HG03095 (cell line): ENCODE data around the gene PPIF.
A peak's percentile ranks its signal among the peaks of the same experiment; 100 is the strongest.

Source experiments
- ATAC-seq: cut with Tn5 transposase; IDR thresholded peaks from one replicate; pipeline ENCODE4 v1.9.1; 2021; ENCODE audit warnings: moderate library complexity; ENCODE audit not compliant: unreplicated experiment

The PPIF gene

GRCh38 chr10:79347226-79347893 is at the start of gene PPIF:
TSS of gene PPIF (plus strand) at chr10:79347469. CDS start at chr10:79347549, 80 bp downstream.
- ATAC-seq, result peak; percentile 79

- ATAC-seq, result no peak
Observed at GRCh38 chr10:79298403-79299244, 48.6 kb upstream of the PPIF start.

- ATAC-seq, result no peak
Observed at GRCh38 chr10:79299397-79300241, 47.6 kb upstream of the PPIF start.

GRCh38 chr10:79300711-79301110 is 46.6 kb upstream of the PPIF start:
- ATAC-seq, result no peak

DNA sequence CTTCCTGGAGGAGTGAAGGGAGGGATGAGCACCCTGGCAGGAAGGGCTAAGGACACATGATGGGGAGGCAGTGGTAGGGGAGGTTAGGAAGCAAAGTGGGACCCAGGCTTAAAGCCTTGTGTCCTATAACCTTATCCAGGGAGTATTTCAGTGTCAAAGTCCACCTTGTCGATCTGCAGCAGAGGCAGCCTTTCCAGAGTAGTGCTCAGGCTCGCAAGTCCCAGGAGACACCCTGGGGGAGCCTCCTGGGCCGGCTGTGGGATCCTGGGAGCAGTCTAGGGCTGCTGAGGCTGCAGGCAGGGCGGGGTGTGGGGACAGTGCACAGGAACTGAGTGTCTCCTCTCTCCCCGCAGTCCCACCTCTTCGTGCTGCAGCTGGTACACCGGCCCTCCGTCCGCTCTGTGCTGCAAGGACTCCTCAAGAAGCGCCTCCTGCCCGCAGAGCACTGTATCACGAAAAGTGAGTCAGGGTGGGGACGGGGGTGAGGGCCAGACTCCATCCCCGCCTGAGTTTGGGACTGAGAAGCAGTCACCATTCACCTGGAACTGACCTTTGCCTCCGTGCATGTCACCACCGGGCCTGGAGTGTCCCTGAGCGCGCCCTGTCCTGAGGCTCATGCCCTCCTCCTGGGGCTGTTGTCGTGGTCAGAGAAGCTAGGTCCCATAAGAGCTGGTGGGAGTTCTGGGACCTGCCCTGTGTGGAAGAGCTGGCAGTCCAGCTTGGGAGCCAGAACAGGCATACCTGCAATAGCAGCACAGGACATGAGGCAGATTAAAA is 45.3 kb upstream of the PPIF start:
- ATAC-seq, result no peak

GRCh38 chr10:79303631-79304478 is 43.4 kb upstream of the PPIF start:
- no peak for ATAC-seq

- no peak for ATAC-seq
Observed at GRCh38 chr10:79304479-79305087, 42.7 kb upstream of the PPIF start.

GRCh38 chr10:79305515-79305914 is 41.8 kb upstream of the PPIF start:
- ATAC-seq, result no peak

- ATAC-seq, result no peak
Observed at GRCh38 chr10:79305988-79306387, 41.3 kb upstream of the PPIF start.

- no peak for ATAC-seq
Observed at GRCh38 chr10:79306644-79307220, 40.5 kb upstream of the PPIF start.

- ATAC-seq, result no peak
Observed at GRCh38 chr10:79308016-79308415, 39.3 kb upstream of the PPIF start.

DNA sequence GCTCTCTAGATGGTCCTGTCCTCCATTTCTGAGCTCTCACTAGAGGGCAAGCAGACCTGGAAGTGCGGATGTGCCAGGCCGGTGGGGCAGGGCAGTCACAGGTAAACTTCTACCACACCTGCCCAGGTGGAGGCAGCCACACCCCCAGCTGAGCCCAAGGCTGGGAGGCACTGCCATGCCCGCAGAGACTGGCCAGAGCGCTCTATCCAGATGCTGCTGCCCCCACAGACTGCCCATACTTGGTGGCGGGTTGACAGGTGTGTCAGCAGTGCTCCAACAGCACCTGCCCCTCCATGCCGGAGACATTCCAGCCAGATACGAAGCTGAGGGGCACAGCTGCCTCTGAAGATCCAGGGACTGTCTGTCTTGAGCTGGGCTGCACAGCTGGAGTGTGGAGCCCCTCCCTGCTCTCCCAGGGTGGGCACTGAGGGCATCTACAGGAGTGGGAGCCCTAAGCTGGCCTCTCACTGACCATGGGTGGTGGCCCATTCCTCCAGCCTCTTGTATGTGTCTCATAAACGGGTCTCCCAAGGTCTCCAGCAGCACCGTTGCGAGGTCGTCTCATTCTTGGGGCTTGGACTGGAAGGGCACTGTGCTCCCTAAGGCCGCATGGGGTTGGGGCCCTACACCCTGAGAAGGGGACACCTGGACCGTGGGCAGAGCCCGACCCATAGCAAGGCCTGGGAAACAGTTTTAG is 38.2 kb upstream of the PPIF start:
- no peak for ATAC-seq

GRCh38 chr10:79310200-79310865 is 36.9 kb upstream of the PPIF start:
- ATAC-seq, result no peak

DNA sequence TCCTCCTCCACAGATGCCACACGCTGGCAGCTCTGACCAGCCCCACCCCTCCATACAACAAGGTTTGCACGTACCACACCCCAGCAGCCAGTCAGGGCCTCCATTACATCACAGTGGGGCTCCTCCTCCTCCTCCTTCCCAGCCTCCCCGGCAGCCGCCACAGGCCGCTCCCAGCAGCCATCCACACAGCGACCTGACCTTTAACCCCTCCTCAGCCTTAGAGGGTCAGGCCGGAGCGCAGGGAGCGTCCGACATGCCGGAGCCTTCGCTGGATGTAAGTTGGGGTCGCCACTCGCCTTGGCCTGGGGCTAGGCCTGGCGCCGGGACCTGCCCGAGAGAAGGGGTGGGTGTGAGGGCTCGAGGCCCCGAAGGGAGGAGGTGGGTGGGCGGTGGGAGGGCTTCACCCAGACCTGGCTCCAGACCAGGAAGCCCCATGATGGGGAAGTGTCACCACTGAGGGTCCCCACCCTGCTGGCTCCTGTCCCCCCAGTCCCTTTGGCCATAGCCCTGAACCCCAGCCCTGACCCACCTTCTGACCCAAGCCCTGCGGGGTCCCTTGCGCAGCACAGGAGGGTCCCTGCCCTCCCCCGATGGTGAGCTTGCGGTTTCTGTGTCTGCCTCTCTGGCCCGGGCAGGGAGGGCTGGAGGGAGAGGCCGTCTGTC is 36.2 kb upstream of the PPIF start:
- no peak for ATAC-seq

DNA sequence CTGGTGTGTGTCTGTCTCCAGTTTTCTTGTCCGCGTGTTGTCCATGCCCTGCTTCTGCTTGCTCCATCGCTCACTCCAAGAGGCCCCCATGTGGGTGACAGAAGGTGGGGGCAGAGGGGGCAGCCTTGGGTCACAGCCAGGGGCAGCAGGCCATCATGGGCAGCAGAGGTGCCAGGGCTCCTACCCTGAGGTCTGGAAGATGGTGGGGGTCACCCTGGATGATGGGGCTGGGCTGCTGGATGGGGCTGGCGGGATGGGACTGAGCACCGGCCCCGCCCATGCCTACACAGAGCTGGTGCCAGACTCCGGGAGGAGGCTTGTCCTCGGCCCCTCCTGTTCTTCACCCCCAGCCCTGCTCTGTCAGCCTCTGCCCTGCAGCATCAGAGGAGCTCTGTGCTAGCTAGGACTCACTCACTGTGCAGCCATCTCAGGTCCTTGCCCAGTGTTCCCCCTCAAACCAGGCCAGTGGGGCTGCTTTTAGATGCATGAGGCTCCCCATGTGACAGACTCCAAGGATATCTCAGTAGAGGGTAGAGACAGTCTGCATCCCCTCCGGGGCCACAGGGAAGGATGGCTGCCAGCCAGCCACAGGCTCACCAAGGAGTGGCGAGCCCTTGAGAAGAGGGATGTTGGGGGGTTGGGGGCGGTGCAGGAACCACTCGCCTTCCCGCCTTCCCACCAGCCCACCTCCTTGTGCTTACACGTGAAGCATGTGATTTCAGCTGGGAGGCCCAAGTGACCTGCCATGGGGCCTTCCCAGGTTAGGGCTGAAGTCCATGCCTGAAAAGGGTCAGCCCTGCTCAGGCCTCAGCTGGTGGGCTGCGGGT is 35.5 kb upstream of the PPIF start:
- no peak for ATAC-seq

DNA sequence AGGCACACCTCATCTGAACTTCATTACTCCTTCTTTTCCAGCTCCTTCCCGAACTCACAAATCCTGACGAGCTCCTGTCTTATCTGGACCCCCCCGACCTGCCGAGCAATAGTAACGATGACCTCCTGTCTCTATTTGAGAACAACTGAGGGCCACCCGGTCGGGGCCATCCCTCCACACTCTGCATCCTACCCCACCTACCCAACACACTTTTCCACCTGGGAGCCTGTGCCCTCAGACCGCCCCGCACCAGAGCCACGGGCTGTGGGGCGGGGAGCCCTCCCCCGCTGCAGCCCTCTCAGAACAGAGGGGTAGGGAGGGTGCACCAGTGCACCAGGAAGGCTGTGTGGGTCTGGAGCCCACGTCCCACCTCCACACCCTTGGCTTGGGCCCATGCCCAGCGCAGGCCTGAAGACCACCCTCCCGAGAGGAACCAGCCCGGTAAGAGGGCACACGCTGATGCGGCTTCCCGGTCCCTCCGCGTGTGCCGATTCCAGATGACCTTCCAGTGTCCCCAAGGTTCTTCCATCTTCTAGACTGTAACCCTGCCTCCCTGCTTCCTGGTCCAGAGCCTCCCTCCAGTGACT is 34.6 kb upstream of the PPIF start:
- ATAC-seq, result no peak
